HL-60 (cell line): ENCODE measurements around the gene FMN1.

Source experiments
- CTCF ChIP-seq: IDR thresholded peaks from one replicate; pipeline ENCODE4 v1.5.1; 2011; ENCODE audit warnings: low read length, control low read depth, inconsistent platforms; ENCODE audit not compliant: insufficient read depth
- POLR2AphosphoS5 ChIP-seq: IDR thresholded peaks from 2 replicates; pipeline ENCODE4 v1.6.1; 2012; ENCODE audit warnings: low read depth
- TF ChIP-seq, protein P1 (sequence below): IDR thresholded peaks from 2 replicates; pipeline ENCODE4 v1.6.1; 2012; ENCODE audit warnings: low read depth; ENCODE audit not compliant: insufficient replicate concordance

DNA sequence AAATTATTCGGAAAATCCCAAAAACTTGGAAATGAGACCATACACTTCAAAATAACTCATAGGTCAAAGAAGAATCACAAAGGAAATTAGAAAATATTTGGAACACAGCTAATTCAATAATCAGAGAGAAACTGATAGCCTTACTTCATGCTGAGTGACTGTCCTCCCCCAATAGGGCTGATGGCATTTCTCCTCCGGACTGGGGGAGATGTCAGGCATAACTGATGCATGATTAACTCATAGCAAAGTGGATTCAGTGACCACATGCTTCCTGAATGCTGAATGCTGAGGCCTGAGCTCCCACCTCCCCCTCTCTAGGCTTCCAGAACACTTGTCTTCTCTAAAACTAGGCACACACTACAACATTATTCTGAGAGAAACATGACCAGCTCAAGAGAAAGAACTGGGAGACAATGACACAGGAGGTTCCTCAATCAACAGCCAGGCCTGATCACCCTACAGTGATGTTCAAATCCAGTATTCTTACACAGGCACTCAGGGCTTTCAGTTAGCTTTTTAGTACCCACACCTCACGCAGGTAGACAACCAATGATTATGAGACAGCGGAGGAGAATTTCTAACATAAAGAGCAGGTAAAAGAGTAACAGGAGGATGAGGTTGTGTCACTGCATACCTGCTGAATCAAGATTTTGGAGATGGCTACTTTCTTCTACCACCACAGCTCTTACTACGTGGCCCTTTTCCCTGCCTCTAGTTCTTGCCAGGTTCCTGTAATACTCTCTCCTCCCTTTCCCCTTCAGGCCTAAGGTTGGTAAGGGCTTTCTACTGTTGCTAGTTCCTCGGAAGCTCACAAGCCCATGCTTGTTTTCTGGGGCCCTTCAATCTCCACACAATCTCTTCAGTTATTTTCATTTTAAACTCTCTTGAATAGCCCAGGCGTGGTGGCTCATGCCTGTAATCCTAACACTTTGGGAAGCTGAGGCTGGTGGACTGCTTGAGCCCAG is 96.1 kb downstream of the FMN1 start:
- TF ChIP-seq CTCF (no peak), POLR2AphosphoS5 (no peak)
- TF ChIP-seq, protein P1, sequence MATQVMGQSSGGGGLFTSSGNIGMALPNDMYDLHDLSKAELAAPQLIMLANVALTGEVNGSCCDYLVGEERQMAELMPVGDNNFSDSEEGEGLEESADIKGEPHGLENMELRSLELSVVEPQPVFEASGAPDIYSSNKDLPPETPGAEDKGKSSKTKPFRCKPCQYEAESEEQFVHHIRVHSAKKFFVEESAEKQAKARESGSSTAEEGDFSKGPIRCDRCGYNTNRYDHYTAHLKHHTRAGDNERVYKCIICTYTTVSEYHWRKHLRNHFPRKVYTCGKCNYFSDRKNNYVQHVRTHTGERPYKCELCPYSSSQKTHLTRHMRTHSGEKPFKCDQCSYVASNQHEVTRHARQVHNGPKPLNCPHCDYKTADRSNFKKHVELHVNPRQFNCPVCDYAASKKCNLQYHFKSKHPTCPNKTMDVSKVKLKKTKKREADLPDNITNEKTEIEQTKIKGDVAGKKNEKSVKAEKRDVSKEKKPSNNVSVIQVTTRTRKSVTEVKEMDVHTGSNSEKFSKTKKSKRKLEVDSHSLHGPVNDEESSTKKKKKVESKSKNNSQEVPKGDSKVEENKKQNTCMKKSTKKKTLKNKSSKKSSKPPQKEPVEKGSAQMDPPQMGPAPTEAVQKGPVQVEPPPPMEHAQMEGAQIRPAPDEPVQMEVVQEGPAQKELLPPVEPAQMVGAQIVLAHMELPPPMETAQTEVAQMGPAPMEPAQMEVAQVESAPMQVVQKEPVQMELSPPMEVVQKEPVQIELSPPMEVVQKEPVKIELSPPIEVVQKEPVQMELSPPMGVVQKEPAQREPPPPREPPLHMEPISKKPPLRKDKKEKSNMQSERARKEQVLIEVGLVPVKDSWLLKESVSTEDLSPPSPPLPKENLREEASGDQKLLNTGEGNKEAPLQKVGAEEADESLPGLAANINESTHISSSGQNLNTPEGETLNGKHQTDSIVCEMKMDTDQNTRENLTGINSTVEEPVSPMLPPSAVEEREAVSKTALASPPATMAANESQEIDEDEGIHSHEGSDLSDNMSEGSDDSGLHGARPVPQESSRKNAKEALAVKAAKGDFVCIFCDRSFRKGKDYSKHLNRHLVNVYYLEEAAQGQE: no peak
